H9 (cell line): ENCODE measurements around the gene ATF6. TPM values are rescaled to one million over a fixed set of nuclear protein-coding genes. Genes with fewer than 3 reads are reported as not detected.

Experiments
- DNase-seq: peaks from one replicate; pipeline ENCODE4 v3.0.0-alpha.2; 2017
- H2AFZ ChIP-seq: one replicate; pipeline ENCODE4 v1.6.1; 2013; ENCODE audit warnings: mild to moderate bottlenecking, low read length, control low read depth, moderate library complexity
- H2AK5ac ChIP-seq: 2 replicates; pipeline ENCODE4 v1.6.1; 2013; ENCODE audit warnings: low read length, control low read depth, mixed read lengths; ENCODE audit not compliant: insufficient read length
- H2BK120ac ChIP-seq: one replicate; pipeline ENCODE4 v1.6.1; 2013; ENCODE audit warnings: low read depth, mild to moderate bottlenecking, low read length, control low read depth, inconsistent platforms; ENCODE audit not compliant: poor library complexity, severe bottlenecking
- H2BK12ac ChIP-seq: 2 replicates; pipeline ENCODE4 v1.6.1; 2013; ENCODE audit warnings: low read length, control low read depth, mixed read lengths, low read depth; ENCODE audit not compliant: insufficient read length
- H2BK15ac ChIP-seq: 2 replicates; pipeline ENCODE4 v1.6.1; 2013; ENCODE audit warnings: low read depth, low read length, control low read depth
- H2BK20ac ChIP-seq: one replicate; pipeline ENCODE4 v1.6.1; 2013; ENCODE audit warnings: low read depth, mild to moderate bottlenecking, low read length, control low read depth, inconsistent platforms; ENCODE audit not compliant: poor library complexity, severe bottlenecking
- H2BK5ac ChIP-seq: 2 replicates; pipeline ENCODE4 v1.6.1; 2013; ENCODE audit warnings: low read length, control low read depth, mixed read lengths; ENCODE audit not compliant: insufficient read length
- H3K14ac ChIP-seq: 2 replicates; pipeline ENCODE4 v1.6.1; 2013; ENCODE audit warnings: low read length, control low read depth; ENCODE audit not compliant: insufficient read depth
- H3K18ac ChIP-seq: 2 replicates; pipeline ENCODE4 v1.6.1; 2013; ENCODE audit warnings: low read depth, mild to moderate bottlenecking, mixed read lengths, low read length, control low read depth; ENCODE audit not compliant: insufficient read length
- H3K23ac ChIP-seq: 2 replicates; pipeline ENCODE4 v1.6.1; 2013; ENCODE audit warnings: low read length, control low read depth, mixed read lengths, low read depth; ENCODE audit not compliant: insufficient read length
- H3K23me2 ChIP-seq: 2 replicates; pipeline ENCODE4 v1.6.1; 2013; ENCODE audit warnings: low read depth, mild to moderate bottlenecking, mixed read lengths, low read length, control low read depth; ENCODE audit not compliant: insufficient read length, poor library complexity, severe bottlenecking
- H3K27ac ChIP-seq: 2 replicates; pipeline ENCODE4 v1.5.1; 2013; ENCODE audit warnings: low read length, control low read depth, mixed read lengths, low read depth; ENCODE audit not compliant: insufficient read length
- H3K27me3 ChIP-seq: 2 replicates; pipeline ENCODE4 v1.6.1; 2013; ENCODE audit warnings: low read length, control low read depth, inconsistent platforms; ENCODE audit not compliant: insufficient read depth
- H3K4ac ChIP-seq: 2 replicates; pipeline ENCODE4 v1.6.1; 2013; ENCODE audit warnings: low read depth, mild to moderate bottlenecking, control low read depth, inconsistent platforms, low read length, moderate library complexity
- H3K4me1 ChIP-seq: 2 replicates; pipeline ENCODE4 v1.6.1; 2013; ENCODE audit warnings: low read length, control low read depth, inconsistent platforms; ENCODE audit not compliant: insufficient read depth
- H3K4me2 ChIP-seq: 2 replicates; pipeline ENCODE4 v1.6.1; 2013; ENCODE audit warnings: low read length, control low read depth, mixed read lengths; ENCODE audit not compliant: insufficient read length, insufficient read depth
- H3K56ac ChIP-seq: 2 replicates; pipeline ENCODE4 v1.6.1; 2013; ENCODE audit warnings: low read depth, mild to moderate bottlenecking, mixed read lengths, low read length, control low read depth; ENCODE audit not compliant: insufficient read length
- H3K79me1 ChIP-seq: 2 replicates; pipeline ENCODE4 v1.6.1; 2013; ENCODE audit warnings: low read depth, mild to moderate bottlenecking, moderate library complexity, low read length, control low read depth, inconsistent platforms; ENCODE audit not compliant: insufficient read depth, poor library complexity, severe bottlenecking
- H3K79me2 ChIP-seq: 2 replicates; pipeline ENCODE4 v1.6.1; 2013; ENCODE audit warnings: low read length, control low read depth, inconsistent platforms; ENCODE audit not compliant: insufficient read depth
- H3K9ac ChIP-seq: 2 replicates; pipeline ENCODE4 v1.6.1; 2013; ENCODE audit warnings: low read length, control low read depth, mixed read lengths; ENCODE audit not compliant: insufficient read length; ENCODE audit errors: extremely low read depth
- H3K9me3 ChIP-seq: one replicate; pipeline ENCODE4 v1.6.1; 2013; ENCODE audit warnings: low read depth, low read length, inconsistent platforms; ENCODE audit not compliant: control insufficient read depth
- H3T11ph ChIP-seq: one replicate; pipeline ENCODE4 v1.6.1; 2013; ENCODE audit warnings: mild to moderate bottlenecking, low read length, control low read depth, inconsistent platforms
- H4K20me1 ChIP-seq: one replicate; pipeline ENCODE4 v1.6.1; 2013; ENCODE audit not compliant: control insufficient read depth, insufficient read length, insufficient read depth
- H4K5ac ChIP-seq: 2 replicates; pipeline ENCODE4 v1.6.1; 2013; ENCODE audit warnings: low read depth, mild to moderate bottlenecking, mixed read lengths, low read length, control low read depth; ENCODE audit not compliant: insufficient read length
- H4K8ac ChIP-seq: replicated peaks from 2 replicates; pipeline ENCODE4 v1.6.1; 2013; ENCODE audit warnings: low read length, control low read depth, mixed read lengths, low read depth; ENCODE audit not compliant: insufficient read length
- H4K91ac ChIP-seq: 2 replicates; pipeline ENCODE4 v1.6.1; 2013; ENCODE audit warnings: low read depth, mild to moderate bottlenecking, moderate library complexity, mixed read lengths, low read length, control low read depth; ENCODE audit not compliant: insufficient read length
- H3K27ac Mint-ChIP-seq, 3 experiments: 2 replicates in 2 of 3; 3 replicates in 1 of 3; pipeline ENCODE4 v1.8.0; 2020 to 2021; ENCODE audit warnings: mixed read lengths in 3 of 3, mild to moderate bottlenecking in 1 of 3, moderate library complexity in 1 of 3
- H3K27me3 Mint-ChIP-seq: 2 replicates; pipeline ENCODE4 v1.8.0; 2021; ENCODE audit warnings: low read depth, mild to moderate bottlenecking, moderate library complexity, mixed read lengths
- H3K36me3 Mint-ChIP-seq, 3 experiments: 2 replicates in 2 of 3; 3 replicates in 1 of 3; pipeline ENCODE4 v1.8.0; 2020 to 2021; ENCODE audit warnings: low read depth in 3 of 3, mixed read lengths in 3 of 3; ENCODE audit not compliant: insufficient read depth in 1 of 3
- H3K4me1 Mint-ChIP-seq, 2 experiments: 2 replicates each; pipeline ENCODE4 v1.8.0; 2020; ENCODE audit warnings: mixed read lengths in 2 of 2
- H3K4me3 Mint-ChIP-seq, 2 experiments: 2 replicates in 1 of 2; 3 replicates in 1 of 2; pipeline ENCODE4 v1.8.0; 2020 to 2021; ENCODE audit warnings: mild to moderate bottlenecking in 2 of 2, mixed read lengths in 2 of 2, moderate library complexity in 1 of 2
- H3K9me3 Mint-ChIP-seq, 2 experiments: 2 replicates in 1 of 2; 3 replicates in 1 of 2; pipeline ENCODE4 v1.8.0; 2020; ENCODE audit warnings: mild to moderate bottlenecking in 2 of 2, mixed read lengths in 2 of 2, moderate library complexity in 1 of 2
- WGBS: extraction: QIAGEN DNeasy Blood & Tissue Kit; methylation state at CpG from one replicate; pipeline ENCODE4 v1.1.7; 2013; ENCODE audit warnings: missing lambda C conversion rate, low lambda C conversion rate, mixed read lengths; ENCODE audit not compliant: insufficient read length; ENCODE audit errors: extremely low coverage; 5-methylcytosine and 5-hydroxymethylcytosine counted together
- total RNA-seq: library from RNA; stranded (reverse); gene quantifications from 2 replicates; pipeline ENCODE4 v1.2.1, GENCODE V29; 2021
- TF ChIP-seq, protein P1 (sequence below): fragments of 200-600 bp; sonication (generic); conservative IDR thresholded peaks from 3 replicates; pipeline ENCODE4 v1.8.0; 2021; ENCODE audit warnings: antibody characterized with exemption, mild to moderate bottlenecking

ATF6 gene
- total RNA-seq, 1 experiment from 2014 or later, result 11.2 TPM

DNA sequence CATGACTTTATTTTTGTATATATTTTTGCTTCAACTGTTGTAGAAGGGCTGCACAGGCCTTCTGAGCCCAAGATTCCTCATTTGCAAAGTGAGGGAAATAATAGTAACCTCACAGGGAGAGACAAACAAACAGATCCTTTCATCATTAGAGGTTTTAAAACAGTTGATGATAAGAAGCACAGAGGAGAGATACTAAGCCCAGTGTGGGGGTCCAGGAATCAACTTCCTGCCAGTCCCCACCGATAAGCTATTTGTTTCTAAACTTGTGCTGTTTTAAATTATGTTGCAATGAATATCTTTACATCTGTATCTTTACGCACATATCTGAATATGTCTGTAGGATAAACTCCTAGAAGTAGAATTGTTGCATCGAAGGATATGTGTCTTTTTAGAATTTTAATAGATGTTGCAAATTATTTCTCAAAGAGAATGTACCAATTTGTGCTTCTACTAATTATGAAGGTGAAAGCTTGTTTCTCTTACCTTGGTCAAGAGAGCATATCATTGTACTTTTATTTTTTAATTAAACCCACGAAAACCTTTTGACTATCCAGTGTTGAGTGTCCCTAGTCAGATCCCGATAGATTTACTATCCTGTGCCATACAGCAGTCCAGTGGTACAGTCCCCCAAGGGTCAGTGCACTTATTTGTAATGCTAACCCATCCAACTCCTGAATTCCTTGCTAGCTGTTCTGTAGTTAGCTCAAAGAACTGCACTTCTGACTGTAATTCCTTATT lies 34.0 kb upstream of the ATF6 start:
- H3K9ac ChIP-seq, result no peak overlapping the region
- H3T11ph ChIP-seq, result no peak overlapping the region
- no peak overlapping the region for H2BK5ac ChIP-seq
- WGBS, result no CpG with 5 or more reads among the region's 5 CpGs
- no peak overlapping the region for H3K4ac ChIP-seq
- no peaks in the 10 kb centered on the region for H3K79me2 ChIP-seq
- H3K4me1 Mint-ChIP-seq, result peaks cover 24 to 36% of the 10 kb centered on the region in 2 experiments
- H3K23ac ChIP-seq, result no peak overlapping the region
- no peak overlapping the region for H4K8ac ChIP-seq
- no peak overlapping the region for H4K5ac ChIP-seq
- H3K36me3 Mint-ChIP-seq, result no peaks in the 10 kb centered on the region
- H3K27ac ChIP-seq, result no peak overlapping the region
- H2AFZ ChIP-seq, result no peak overlapping the region
- no peaks in the 10 kb centered on the region for H3K79me1 ChIP-seq
- no peaks in the 10 kb centered on the region for H3K23me2 ChIP-seq
- no peaks in the 10 kb centered on the region for H4K20me1 ChIP-seq
- no peak overlapping the region for H2BK15ac ChIP-seq
- H2AK5ac ChIP-seq, result no peak overlapping the region
- no peak overlapping the region for H2BK12ac ChIP-seq
- peaks cover 3% of the 10 kb centered on the region; the same call in 1 of the 2 replicates for H3K4me1 ChIP-seq
- no peak overlapping the region for H2BK120ac ChIP-seq
- H3K27me3 ChIP-seq, result no peaks in the 10 kb centered on the region
- no peak overlapping the region for H3K27ac Mint-ChIP-seq
- no peak overlapping the region for H3K4me3 Mint-ChIP-seq
- no peak overlapping the region for H3K56ac ChIP-seq
- no peak overlapping the region for H3K14ac ChIP-seq
- no peak overlapping the region for H3K4me2 ChIP-seq
- no peak overlapping the region for H4K91ac ChIP-seq
- DNase-seq, result no peak
- H3K27me3 Mint-ChIP-seq, result peaks cover 27% of the 10 kb centered on the region
- H2BK20ac ChIP-seq, result no peak overlapping the region
- no peaks in the 10 kb centered on the region for H3K9me3 Mint-ChIP-seq
- H3K9me3 ChIP-seq, result no peaks in the 10 kb centered on the region
- no peak overlapping the region for H3K18ac ChIP-seq
- TF ChIP-seq, protein P1, sequence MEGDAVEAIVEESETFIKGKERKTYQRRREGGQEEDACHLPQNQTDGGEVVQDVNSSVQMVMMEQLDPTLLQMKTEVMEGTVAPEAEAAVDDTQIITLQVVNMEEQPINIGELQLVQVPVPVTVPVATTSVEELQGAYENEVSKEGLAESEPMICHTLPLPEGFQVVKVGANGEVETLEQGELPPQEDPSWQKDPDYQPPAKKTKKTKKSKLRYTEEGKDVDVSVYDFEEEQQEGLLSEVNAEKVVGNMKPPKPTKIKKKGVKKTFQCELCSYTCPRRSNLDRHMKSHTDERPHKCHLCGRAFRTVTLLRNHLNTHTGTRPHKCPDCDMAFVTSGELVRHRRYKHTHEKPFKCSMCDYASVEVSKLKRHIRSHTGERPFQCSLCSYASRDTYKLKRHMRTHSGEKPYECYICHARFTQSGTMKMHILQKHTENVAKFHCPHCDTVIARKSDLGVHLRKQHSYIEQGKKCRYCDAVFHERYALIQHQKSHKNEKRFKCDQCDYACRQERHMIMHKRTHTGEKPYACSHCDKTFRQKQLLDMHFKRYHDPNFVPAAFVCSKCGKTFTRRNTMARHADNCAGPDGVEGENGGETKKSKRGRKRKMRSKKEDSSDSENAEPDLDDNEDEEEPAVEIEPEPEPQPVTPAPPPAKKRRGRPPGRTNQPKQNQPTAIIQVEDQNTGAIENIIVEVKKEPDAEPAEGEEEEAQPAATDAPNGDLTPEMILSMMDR, result no peak
